ENCODE results near the gene CIDEA.

The CIDEA gene

GRCh38 chr18:12313530-12314245 lies 59.5 kb downstream of the CIDEA start:
- H3K4me3 ChIP-seq (replicated peaks; ENCODE audit: low read depth, low read length): no peak overlapping the region
- no peaks in the 10 kb centered on the region for H3K36me3 ChIP-seq (ENCODE audit: control insufficient read depth, insufficient read depth, low read length)
- no peak for DNase-seq (ENCODE audit: extremely low read depth, insufficient read length)
- H3K27me3 ChIP-seq (replicated peaks; ENCODE audit: control insufficient read depth, insufficient read depth, low read length): no peaks in the 10 kb centered on the region
- no peak for TF ChIP-seq CTCF (IDR thresholded peaks at IDR 0.05; ENCODE audit: insufficient read depth, low read length, poor library complexity, severe bottlenecking)

- H3K36me3 ChIP-seq (ENCODE audit: control insufficient read depth, insufficient read depth, low read length): no peaks in the 10 kb centered on the region
- no peak overlapping the region for H3K4me3 ChIP-seq (replicated peaks; ENCODE audit: low read depth, low read length)
- no peak for TF ChIP-seq CTCF (IDR thresholded peaks at IDR 0.05; ENCODE audit: insufficient read depth, low read length, poor library complexity, severe bottlenecking)
- no peak for DNase-seq (ENCODE audit: extremely low read depth, insufficient read length)
- H3K27me3 ChIP-seq (replicated peaks; ENCODE audit: control insufficient read depth, insufficient read depth, low read length): no peaks in the 10 kb centered on the region
These were observed 60.6 kb downstream of the CIDEA start for GRCh38 chr18:12314591-12315305.

GRCh38 chr18:12315490-12315889 lies 61.3 kb downstream of the CIDEA start:
- Histone ChIP-seq H3K27me3 (replicated peaks; ENCODE audit: control insufficient read depth, insufficient read depth, low read length) (no peaks in the 10 kb centered on the region), H3K36me3 (ENCODE audit: control insufficient read depth, insufficient read depth, low read length) (no peaks in the 10 kb centered on the region), H3K4me3 (replicated peaks; ENCODE audit: low read depth, low read length) (no peak overlapping the region)
- TF ChIP-seq CTCF (IDR thresholded peaks at IDR 0.05; ENCODE audit: insufficient read depth, low read length, poor library complexity, severe bottlenecking): no peak
- DNase-seq (ENCODE audit: extremely low read depth, insufficient read length): no peak

GRCh38 chr18:12315911-12316310 lies 61.8 kb downstream of the CIDEA start:
- no peaks in the 10 kb centered on the region for H3K27me3 ChIP-seq (replicated peaks; ENCODE audit: control insufficient read depth, insufficient read depth, low read length)
- TF ChIP-seq CTCF (IDR thresholded peaks at IDR 0.05; ENCODE audit: insufficient read depth, low read length, poor library complexity, severe bottlenecking): no peak
- no peaks in the 10 kb centered on the region for H3K36me3 ChIP-seq (ENCODE audit: control insufficient read depth, insufficient read depth, low read length)
- DNase-seq (ENCODE audit: extremely low read depth, insufficient read length): no peak
- H3K4me3 ChIP-seq (replicated peaks; ENCODE audit: low read depth, low read length): no peak overlapping the region

- Histone ChIP-seq H3K4me3 (replicated peaks; ENCODE audit: low read depth, low read length) (no peak overlapping the region), H3K27me3 (replicated peaks; ENCODE audit: control insufficient read depth, insufficient read depth, low read length) (no peaks in the 10 kb centered on the region), H3K36me3 (ENCODE audit: control insufficient read depth, insufficient read depth, low read length) (no peaks in the 10 kb centered on the region)
- no peak for DNase-seq (ENCODE audit: extremely low read depth, insufficient read length)
- TF ChIP-seq CTCF (IDR thresholded peaks at IDR 0.05; ENCODE audit: insufficient read depth, low read length, poor library complexity, severe bottlenecking): no peak
These were observed 63.6 kb downstream of the CIDEA start for GRCh38 chr18:12317664-12318333.
